Measurements from ENCODE around the gene SYT12.

Gene SYT12

DNA sequence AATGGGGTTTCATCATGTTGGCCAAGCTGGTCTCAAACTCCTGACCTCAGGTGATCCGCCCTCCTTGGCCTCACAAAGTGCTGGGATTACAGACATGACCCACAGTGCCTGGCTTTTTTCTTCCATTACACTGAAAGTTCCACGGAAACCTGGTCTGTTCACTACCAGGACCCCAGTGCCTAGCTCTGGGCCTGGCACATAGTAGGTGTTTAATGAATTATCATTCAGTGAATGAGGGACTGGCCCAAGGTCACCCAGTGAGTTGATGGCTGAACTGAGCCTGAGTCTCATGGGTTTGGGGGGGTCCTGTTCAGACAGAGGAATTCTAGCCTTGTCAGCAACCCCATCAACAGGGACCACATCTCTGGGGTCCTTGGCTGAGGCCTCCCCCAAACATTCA, 44.7 kb upstream of the SYT12 start:
- H3K4me3 ChIP-seq (ENCODE audit: insufficient read depth, low read length, poor library complexity, severe bottlenecking), result no peak overlapping the region
- H3K9me3 ChIP-seq (ENCODE audit: insufficient read depth, low read length), result no peaks in the 10 kb centered on the region
- no peak overlapping the region for H2AFZ ChIP-seq (ENCODE audit: low read depth, low read length, severe bottlenecking)
- H3F3A ChIP-seq (ENCODE audit: insufficient read depth), result no peaks in the 10 kb centered on the region
- H3K9me2 ChIP-seq (replicated peaks; ENCODE audit: insufficient read depth, low read length), result no peaks in the 10 kb centered on the region
- H3K4me2 ChIP-seq (ENCODE audit: low read depth, low read length, poor library complexity, severe bottlenecking), result no peak overlapping the region
- no peaks in the 10 kb centered on the region for H3K79me2 ChIP-seq (ENCODE audit: insufficient read depth, low read length)
- H3K9ac ChIP-seq (ENCODE audit: low read length), result no peak overlapping the region
- H3K36me3 ChIP-seq (ENCODE audit: low read length), result no peaks in the 10 kb centered on the region
- TF ChIP-seq CTCF (IDR thresholded peaks at IDR 0.05; ENCODE audit: insufficient read depth, low read length, poor library complexity, severe bottlenecking), result no peak
- no peak for TF ChIP-seq EZH2phosphoT487 (conservative IDR thresholded peaks at IDR 0.05; ENCODE audit: low read length)
- H3K27ac ChIP-seq (ENCODE audit: low read depth, low read length), result no peak overlapping the region
- H4K20me1 ChIP-seq (ENCODE audit: low read depth, low read length), result no peaks in the 10 kb centered on the region
- no peaks in the 10 kb centered on the region for H3K27me3 ChIP-seq (ENCODE audit: low read length)

- TF ChIP-seq CTCF (IDR thresholded peaks at IDR 0.05; ENCODE audit: insufficient read depth, low read length, poor library complexity, severe bottlenecking) (no peak), EZH2phosphoT487 (conservative IDR thresholded peaks at IDR 0.05; ENCODE audit: low read length) (no peak)
- no peak overlapping the region for H3K9ac ChIP-seq (ENCODE audit: low read length)
- no peak overlapping the region for H3K27ac ChIP-seq (ENCODE audit: low read depth, low read length)
- no peaks in the 10 kb centered on the region for H3K36me3 ChIP-seq (ENCODE audit: low read length)
- no peaks in the 10 kb centered on the region for H3F3A ChIP-seq (ENCODE audit: insufficient read depth)
- H3K27me3 ChIP-seq (ENCODE audit: low read length), result no peaks in the 10 kb centered on the region
- H2AFZ ChIP-seq (ENCODE audit: low read depth, low read length, severe bottlenecking), result no peak overlapping the region
- no peaks in the 10 kb centered on the region for H3K9me3 ChIP-seq (ENCODE audit: insufficient read depth, low read length)
- no peaks in the 10 kb centered on the region for H3K79me2 ChIP-seq (ENCODE audit: insufficient read depth, low read length)
- H3K4me3 ChIP-seq (ENCODE audit: insufficient read depth, low read length, poor library complexity, severe bottlenecking), result no peak overlapping the region
- no peak overlapping the region for H3K4me2 ChIP-seq (ENCODE audit: low read depth, low read length, poor library complexity, severe bottlenecking)
- H4K20me1 ChIP-seq (ENCODE audit: low read depth, low read length), result no peaks in the 10 kb centered on the region
- no peaks in the 10 kb centered on the region for H3K9me2 ChIP-seq (replicated peaks; ENCODE audit: insufficient read depth, low read length)
Observed at GRCh38 chr11:66978717-66979116, 44.2 kb upstream of the SYT12 start.

- TF ChIP-seq EZH2phosphoT487 (conservative IDR thresholded peaks at IDR 0.05; ENCODE audit: low read length) (no peak), CTCF (IDR thresholded peaks at IDR 0.05; ENCODE audit: insufficient read depth, low read length, poor library complexity, severe bottlenecking) (no peak)
- H3K9me2 ChIP-seq (replicated peaks; ENCODE audit: insufficient read depth, low read length), result no peaks in the 10 kb centered on the region
- no peaks in the 10 kb centered on the region for H3F3A ChIP-seq (ENCODE audit: insufficient read depth)
- H3K36me3 ChIP-seq (ENCODE audit: low read length), result no peaks in the 10 kb centered on the region
- H3K9me3 ChIP-seq (ENCODE audit: insufficient read depth, low read length), result no peaks in the 10 kb centered on the region
- no peak overlapping the region for H3K27ac ChIP-seq (ENCODE audit: low read depth, low read length)
- no peak overlapping the region for H3K4me3 ChIP-seq (ENCODE audit: insufficient read depth, low read length, poor library complexity, severe bottlenecking)
- H3K4me2 ChIP-seq (ENCODE audit: low read depth, low read length, poor library complexity, severe bottlenecking), result no peak overlapping the region
- no peaks in the 10 kb centered on the region for H4K20me1 ChIP-seq (ENCODE audit: low read depth, low read length)
- H3K9ac ChIP-seq (ENCODE audit: low read length), result no peak overlapping the region
- no peaks in the 10 kb centered on the region for H3K27me3 ChIP-seq (ENCODE audit: low read length)
- no peaks in the 10 kb centered on the region for H3K79me2 ChIP-seq (ENCODE audit: insufficient read depth, low read length)
- no peak overlapping the region for H2AFZ ChIP-seq (ENCODE audit: low read depth, low read length, severe bottlenecking)
Observed at GRCh38 chr11:66979336-66979980, 43.5 kb upstream of the SYT12 start.

Measured in SU-DHL-6 (cell line).